GM12878 (cell line): ENCODE measurements around the gene FAM9B.

Source experiments
- CTCF ChIP-seq, 3 experiments: IDR thresholded peaks in 2 of 3; conservative IDR thresholded peaks in 1 of 3; 2 replicates each; pipeline ENCODE4 v1.5.1; 2011; ENCODE audit warnings: low read depth in 3 of 3, low read length in 3 of 3, mild to moderate bottlenecking in 3 of 3, control low read depth in 2 of 3, moderate library complexity in 2 of 3, inconsistent platforms in 1 of 3, mixed read lengths in 1 of 3; ENCODE audit not compliant: control insufficient read depth in 2 of 3, insufficient read depth in 1 of 3; ENCODE audit errors: extremely low read depth in 1 of 3
- EP300 ChIP-seq, 2 experiments: fragments of 150-350 bp in 1 of 2; IDR thresholded peaks; 2 replicates each; pipeline ENCODE4 v1.6.1; 2011 to 2012; ENCODE audit warnings: low read depth in 2 of 2, low read length in 2 of 2, borderline replicate concordance in 1 of 2, improper control_type of control experiment in 1 of 2, inconsistent platforms in 1 of 2; ENCODE audit not compliant: control insufficient read depth in 1 of 2

DNA sequence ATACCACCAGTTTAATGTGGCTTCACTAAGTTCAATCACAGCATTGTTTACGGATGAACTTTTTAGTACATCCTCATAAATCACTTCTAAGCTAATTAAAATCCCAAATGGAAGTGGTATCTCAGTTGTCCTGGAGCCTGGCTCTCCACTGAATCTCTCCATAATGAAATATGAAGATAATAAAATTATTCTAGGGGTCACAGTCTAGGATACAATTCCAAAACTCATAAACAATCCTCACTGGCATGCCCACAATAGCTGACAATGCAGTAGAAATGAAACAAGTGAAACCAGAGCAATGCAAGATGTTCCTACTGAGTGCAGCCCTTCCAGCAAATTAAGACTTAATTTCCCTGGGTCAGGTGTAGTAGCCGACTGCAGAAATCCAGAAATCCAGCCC, 47.3 kb upstream of the FAM9B start:
- TF ChIP-seq EP300 (IDR thresholded peaks at IDR 0.05; ENCODE audit: borderline replicate concordance in 1 of 2, control insufficient read depth in 1 of 2, low read depth in 2 of 2, low read length in 2 of 2) (no peak), CTCF (IDR thresholded peaks at IDR 0.05 in 2 of 3, conservative IDR thresholded peaks at IDR 0.05 in 1 of 3; ENCODE audit: control insufficient read depth in 2 of 3, extremely low read depth in 1 of 3, insufficient read depth in 1 of 3, low read depth in 3 of 3, low read length in 3 of 3) (no peak)
